Measurements from ENCODE around the gene FBXL12.

FBXL12 gene

GRCh38 chr19:9838324-9838723 is 19.4 kb upstream of the FBXL12 start:
- no peak for TF ChIP-seq CTCF (IDR thresholded peaks at IDR 0.05; ENCODE audit: extremely low read depth, insufficient read depth, missing control alignments)
- DNase-seq (ENCODE audit: low spot score) = no peak
- in situ Hi-C loops (cut with MboI; ENCODE audit: low pct_unique_long_range_greater_than_20kb, low sequenced_read_pairs, unreplicated experiment) = no loop called here

DNA sequence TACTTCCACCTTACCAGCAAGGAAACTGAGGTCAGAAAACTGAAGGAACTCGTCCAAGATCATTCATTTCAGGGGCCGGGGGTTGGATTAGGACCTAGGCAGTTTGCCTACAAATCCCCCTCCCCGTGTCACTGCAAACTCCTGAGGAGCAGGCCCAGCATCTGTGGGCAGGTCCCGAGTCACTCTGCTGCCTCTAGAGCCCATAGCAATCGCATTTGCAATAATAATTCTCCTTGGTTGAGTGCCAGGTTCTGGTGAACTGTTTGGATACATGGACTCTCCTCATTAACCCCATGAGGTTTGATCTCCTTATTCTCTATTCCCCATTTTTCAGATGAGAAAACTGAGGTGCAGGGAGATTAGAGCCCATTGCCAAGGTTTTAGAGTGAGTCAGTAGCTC is 17.1 kb upstream of the FBXL12 start:
- in situ Hi-C loops (cut with MboI; ENCODE audit: low pct_unique_long_range_greater_than_20kb, low sequenced_read_pairs, unreplicated experiment) = no loop called here
- DNase-seq (ENCODE audit: low spot score) = no peak

DNA sequence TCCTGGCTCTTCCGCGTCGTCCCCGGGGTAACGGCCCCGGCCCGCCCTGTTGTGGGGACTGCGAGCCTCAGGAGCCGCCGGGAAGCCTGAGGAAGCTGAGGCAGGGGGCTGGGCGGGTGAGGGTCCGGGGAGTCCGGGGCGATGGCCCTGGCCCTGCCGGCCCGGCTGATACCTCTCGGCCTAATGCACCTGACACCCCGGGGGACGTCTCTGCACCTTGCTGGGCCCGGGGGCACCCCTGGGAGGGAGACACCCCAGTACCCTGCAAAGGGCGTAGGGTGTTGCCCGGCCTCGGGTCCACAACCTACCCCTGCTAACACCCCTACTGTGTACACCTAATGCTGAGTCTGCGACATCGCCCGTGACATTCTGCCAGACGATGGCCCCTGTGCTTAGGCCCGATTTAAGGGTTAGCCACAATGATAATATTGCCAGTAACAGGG is 16.6 kb upstream of the FBXL12 start:
- TF ChIP-seq CTCF (IDR thresholded peaks at IDR 0.05; ENCODE audit: extremely low read depth, insufficient read depth, missing control alignments) = no peak
- in situ Hi-C loops (cut with MboI; ENCODE audit: low pct_unique_long_range_greater_than_20kb, low sequenced_read_pairs, unreplicated experiment) = no loop called here
- no peak for DNase-seq (ENCODE audit: low spot score)

More for the DNA sequence above, 17.1 kb upstream of the FBXL12 start:
- TF ChIP-seq CTCF (IDR thresholded peaks at IDR 0.05; ENCODE audit: extremely low read depth, insufficient read depth, missing control alignments) = no peak

DNA sequence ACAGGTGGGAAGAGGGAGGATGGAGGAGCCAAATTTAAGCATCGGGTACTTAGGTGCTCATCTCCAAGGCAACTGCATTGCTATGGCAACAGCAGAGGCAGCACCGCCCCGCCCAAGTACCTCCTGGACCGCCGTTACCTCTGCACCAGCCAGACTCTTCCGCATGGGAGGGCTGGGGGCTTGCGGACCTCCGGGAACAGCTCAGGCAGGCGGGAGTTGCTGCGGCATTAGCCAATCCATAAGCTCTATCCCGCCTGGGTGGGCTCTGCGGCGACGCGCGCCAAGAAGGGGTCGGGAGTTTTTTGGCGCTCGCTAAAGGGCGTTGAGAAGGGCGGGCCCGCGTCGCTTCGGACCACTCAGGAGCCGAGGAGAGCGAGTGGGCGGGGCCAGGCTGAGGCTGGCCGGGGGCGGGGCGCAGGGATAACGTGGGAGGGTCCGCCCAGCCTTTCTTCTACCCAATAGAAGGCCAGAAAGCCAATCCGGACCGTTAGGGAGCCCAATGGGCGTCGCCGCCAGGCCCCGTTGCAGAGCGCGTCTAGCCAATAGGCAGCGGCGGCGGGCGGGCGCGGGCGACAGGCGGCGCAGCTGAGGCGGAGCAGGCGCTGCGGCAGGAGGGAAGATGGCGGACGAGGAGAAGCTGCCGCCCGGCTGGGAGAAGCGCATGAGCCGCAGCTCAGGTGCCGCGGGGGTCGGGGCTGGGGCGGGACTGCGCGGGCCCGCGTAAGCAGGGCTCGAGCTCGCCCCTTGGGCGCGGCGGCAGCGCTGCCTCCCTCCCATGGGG is 16.0 kb upstream of the FBXL12 start, which contains the start of gene PIN1:
PIN1 (plus strand) TSS at position 593 of the 781 bp plus-strand sequence; CDS start at position 620, 27 bp downstream.
- peak; percentile 99 for DNase-seq (ENCODE audit: low spot score)
- peak; percentile 67 for TF ChIP-seq CTCF (IDR thresholded peaks at IDR 0.05; ENCODE audit: extremely low read depth, insufficient read depth, missing control alignments)
- in situ Hi-C loops (cut with MboI; ENCODE audit: low pct_unique_long_range_greater_than_20kb, low sequenced_read_pairs, unreplicated experiment) = no loop called here

- no peak for TF ChIP-seq CTCF (IDR thresholded peaks at IDR 0.05; ENCODE audit: extremely low read depth, insufficient read depth, missing control alignments)
- in situ Hi-C loops (cut with MboI; ENCODE audit: low pct_unique_long_range_greater_than_20kb, low sequenced_read_pairs, unreplicated experiment) = no loop called here
- no peak for DNase-seq (ENCODE audit: low spot score)
These were observed 15.4 kb upstream of the FBXL12 start for GRCh38 chr19:9834307-9834725.

DNA sequence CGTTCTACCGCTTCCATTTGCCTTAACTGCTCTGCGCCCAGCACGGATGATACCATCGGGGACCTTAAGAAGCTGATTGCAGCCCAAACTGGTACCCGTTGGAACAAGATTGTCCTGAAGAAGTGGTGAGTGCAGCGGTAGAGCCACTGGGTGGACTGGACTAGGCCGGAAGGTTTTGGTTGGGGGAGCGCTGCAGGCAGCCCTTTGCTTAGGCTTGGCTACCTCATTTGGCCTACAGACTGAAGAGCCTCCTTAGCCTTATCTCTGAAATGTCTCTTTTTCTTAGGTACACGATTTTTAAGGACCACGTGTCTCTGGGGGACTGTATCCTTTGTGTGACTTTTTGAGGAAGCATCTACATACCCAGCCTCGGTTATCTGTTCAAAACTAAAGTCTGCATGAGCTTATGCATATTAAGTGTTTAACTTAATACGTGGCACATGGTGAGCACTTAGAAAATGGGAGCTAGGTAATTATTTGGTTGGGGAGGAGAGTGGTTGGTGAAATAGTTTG is 9.7 kb upstream of the FBXL12 start:
- in situ Hi-C loops (cut with MboI; ENCODE audit: low pct_unique_long_range_greater_than_20kb, low sequenced_read_pairs, unreplicated experiment) = no loop called here
- no peak for DNase-seq (ENCODE audit: low spot score)
- no peak for TF ChIP-seq CTCF (IDR thresholded peaks at IDR 0.05; ENCODE audit: extremely low read depth, insufficient read depth, missing control alignments)
